ENCODE results near the gene WDR73.

Gene WDR73

DNA sequence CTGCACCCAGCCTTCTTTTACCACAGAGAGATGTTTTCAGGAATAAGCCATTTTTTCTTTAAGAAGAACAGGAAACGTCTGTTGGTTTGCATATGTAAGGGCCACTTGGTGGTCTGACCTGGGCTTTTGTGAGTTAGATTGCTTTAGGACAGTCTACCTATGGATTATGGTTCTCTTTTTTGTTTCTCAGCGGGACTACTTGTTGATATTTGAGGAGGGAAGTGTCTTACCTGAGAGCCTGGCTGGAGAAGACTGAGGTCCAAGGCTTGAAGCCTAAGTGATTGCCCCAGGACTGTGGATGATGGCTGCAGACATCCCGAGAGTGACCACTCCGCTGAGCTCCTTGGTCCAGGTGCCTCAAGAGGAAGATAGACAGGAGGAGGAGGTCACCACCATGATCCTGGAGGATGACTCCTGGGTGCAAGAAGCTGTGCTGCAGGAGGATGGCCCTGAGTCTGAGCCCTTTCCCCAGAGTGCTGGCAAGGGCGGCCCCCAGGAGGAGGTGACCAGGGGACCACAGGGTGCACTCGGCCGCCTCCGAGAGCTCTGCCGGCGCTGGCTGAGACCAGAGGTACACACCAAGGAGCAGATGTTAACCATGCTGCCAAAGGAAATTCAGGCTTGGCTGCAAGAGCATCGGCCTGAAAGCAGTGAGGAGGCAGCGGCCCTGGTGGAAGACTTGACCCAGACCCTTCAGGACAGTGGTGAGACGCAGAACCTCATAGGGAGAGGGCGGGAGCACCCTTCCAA, 50.3 kb downstream of the WDR73 start:
- no peak for DNase-seq (ENCODE audit: low read depth)
- TF ChIP-seq, protein P1, sequence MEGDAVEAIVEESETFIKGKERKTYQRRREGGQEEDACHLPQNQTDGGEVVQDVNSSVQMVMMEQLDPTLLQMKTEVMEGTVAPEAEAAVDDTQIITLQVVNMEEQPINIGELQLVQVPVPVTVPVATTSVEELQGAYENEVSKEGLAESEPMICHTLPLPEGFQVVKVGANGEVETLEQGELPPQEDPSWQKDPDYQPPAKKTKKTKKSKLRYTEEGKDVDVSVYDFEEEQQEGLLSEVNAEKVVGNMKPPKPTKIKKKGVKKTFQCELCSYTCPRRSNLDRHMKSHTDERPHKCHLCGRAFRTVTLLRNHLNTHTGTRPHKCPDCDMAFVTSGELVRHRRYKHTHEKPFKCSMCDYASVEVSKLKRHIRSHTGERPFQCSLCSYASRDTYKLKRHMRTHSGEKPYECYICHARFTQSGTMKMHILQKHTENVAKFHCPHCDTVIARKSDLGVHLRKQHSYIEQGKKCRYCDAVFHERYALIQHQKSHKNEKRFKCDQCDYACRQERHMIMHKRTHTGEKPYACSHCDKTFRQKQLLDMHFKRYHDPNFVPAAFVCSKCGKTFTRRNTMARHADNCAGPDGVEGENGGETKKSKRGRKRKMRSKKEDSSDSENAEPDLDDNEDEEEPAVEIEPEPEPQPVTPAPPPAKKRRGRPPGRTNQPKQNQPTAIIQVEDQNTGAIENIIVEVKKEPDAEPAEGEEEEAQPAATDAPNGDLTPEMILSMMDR (IDR thresholded peaks at IDR 0.05; ENCODE audit: control insufficient read depth, extremely low read depth, insufficient read depth), result no peak
- H3K4me3 ChIP-seq (ENCODE audit: low read depth, low read length), result no peak overlapping the region

DNA sequence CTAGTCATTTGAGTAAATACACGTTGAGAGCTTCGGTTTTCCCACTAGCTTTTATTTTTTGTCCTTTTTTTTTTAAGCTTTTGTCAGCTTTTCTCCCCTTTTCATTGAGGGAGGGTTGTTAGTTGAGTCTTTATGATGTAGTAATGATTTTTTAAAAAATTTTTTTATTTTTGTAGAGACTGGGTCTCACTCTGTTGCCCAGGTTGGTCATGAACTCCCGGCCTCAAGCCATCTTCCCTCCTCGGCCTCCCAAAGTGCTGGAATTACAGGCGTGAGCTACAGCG, 52.6 kb downstream of the WDR73 start:
- peak overlapping the region; percentile 79 for H3K4me3 ChIP-seq (ENCODE audit: low read depth, low read length)
- no peak for DNase-seq (ENCODE audit: low read depth)
- TF ChIP-seq, protein P1 (IDR thresholded peaks at IDR 0.05; ENCODE audit: control insufficient read depth, extremely low read depth, insufficient read depth), result no peak

DNA sequence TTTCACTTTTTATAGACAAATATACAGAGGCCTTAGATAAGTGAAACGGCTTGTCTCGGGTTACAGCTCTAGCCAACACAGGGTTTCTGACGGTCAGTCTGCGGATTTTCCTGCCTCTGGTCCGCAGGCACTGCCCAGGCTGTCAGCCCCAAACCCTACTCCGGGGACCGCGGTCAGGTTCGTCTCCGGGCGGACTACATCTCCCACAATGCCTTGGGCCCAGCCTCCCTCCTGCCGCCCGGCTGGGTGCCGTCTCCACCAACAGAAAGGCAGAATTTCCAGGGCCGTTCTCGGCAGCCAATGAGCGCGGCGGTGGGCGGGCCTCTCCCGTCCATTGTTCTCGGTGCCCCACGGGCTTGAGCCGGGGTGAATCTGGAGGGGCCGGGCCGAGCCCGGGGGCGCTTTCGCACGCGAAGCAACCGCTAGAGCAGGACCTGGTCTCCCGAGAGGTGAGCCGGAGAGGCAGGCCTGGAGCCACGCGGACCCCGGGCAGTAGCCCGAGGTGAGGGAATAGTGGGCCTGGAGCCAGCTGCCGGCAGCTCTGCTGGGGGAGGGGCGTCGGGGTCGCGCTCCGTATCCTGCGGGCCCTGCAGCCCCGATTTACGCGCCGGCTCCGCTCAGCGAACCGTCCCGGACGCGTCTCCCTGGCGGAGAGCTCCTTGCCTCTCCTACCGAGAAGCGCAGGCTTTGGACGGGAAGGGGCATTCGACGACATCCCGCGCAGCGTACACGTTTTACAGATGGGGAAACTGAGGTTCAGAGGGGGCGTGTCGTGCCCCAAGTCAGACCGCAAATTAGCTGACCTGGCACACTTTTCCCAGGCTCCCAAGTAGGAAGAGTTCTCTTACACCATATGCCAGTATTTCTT, 53.2 kb downstream of the WDR73 start, which contains the start of gene ZSCAN2:
ZSCAN2 (plus strand) TSS at position 323 of the 868 bp plus-strand sequence. CDS start 2,919 bp downstream, outside the sequence.
- TF ChIP-seq, protein P1 (IDR thresholded peaks at IDR 0.05; ENCODE audit: control insufficient read depth, extremely low read depth, insufficient read depth), result no peak
- DNase-seq (ENCODE audit: low read depth), result peak; percentile 85
- peak within 1 kb of the TSS; percentile 79 for H3K4me3 ChIP-seq (ENCODE audit: low read depth, low read length)

DNA sequence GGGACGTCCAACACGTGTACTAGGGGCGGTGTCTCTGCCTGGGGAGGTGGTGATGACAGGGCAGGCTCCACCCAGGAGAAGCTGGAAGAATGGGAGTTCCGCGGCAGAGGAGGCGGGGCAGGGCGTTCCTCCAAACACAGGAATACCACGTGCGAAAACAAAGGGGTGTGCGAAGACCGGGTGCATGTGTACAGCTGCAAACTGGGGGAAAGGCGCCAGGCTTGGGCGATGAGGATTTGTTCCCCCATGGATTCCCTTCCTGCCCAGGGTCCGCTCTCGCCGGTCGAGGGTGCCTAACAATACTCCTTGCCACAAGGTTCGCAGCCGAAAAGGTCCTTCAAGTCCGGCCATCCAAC, 53.8 kb downstream of the WDR73 start:
- TF ChIP-seq, protein P1 (IDR thresholded peaks at IDR 0.05; ENCODE audit: control insufficient read depth, extremely low read depth, insufficient read depth), result no peak
- peak overlapping the region; percentile 79 for H3K4me3 ChIP-seq (ENCODE audit: low read depth, low read length)
- peak; percentile 73 for DNase-seq (ENCODE audit: low read depth)

DNA sequence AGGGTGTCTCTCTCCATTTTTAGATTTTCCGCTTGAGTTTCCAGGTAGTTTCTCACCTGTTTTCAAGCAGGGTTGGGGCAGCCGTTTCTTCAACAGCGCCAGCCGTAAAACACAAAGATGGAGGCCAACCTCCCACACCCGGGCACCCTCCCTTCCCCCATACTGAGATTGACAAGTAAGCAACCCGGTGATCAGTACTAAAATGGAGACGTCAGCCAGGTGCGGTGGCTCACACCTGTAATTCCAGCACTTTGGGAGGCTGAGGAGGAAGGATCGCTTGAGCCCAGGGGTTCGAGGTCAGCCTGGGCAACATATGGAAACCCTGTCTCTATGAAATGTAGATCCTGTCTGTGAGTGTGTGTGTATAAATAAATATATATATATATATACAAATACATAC, 54.2 kb downstream of the WDR73 start:
- TF ChIP-seq, protein P1 (IDR thresholded peaks at IDR 0.05; ENCODE audit: control insufficient read depth, extremely low read depth, insufficient read depth), result no peak
- DNase-seq (ENCODE audit: low read depth), result no peak
- H3K4me3 ChIP-seq (ENCODE audit: low read depth, low read length), result peak overlapping the region; percentile 79

DNA sequence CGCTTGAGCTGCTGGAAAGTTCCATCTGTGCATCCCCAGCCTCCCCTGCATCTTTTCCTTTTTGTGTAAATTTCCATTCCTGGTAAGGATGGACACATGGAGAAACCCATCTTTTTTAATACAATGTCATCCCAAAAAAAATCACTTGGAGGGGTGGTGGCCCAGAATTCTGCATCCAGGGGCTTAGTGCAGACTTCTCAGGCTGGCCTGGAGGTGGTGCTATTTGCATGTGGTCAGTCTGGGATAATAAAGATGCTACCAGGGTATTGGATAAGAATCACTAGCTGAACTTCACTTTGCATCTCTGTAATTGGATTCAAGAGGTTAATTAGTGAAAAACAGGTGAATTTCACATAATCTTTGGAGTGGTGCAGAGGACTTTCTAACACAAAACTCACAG, 55.1 kb downstream of the WDR73 start:
- TF ChIP-seq, protein P1 (IDR thresholded peaks at IDR 0.05; ENCODE audit: control insufficient read depth, extremely low read depth, insufficient read depth), result peak; percentile 62
- no peak overlapping the region for H3K4me3 ChIP-seq (ENCODE audit: low read depth, low read length)
- no peak for DNase-seq (ENCODE audit: low read depth)
